Gastroesophageal sphincter (tissue), 3 donors: ENCODE data around the gene FGFR1OP2.

ENCODE experiments used
- CTCF ChIP-seq, 4 experiments: fragments of 200-600 bp in 2 of 4; fragments of 450-650 bp in 2 of 4; sonication (generic) in 1 of 4; IDR thresholded peaks; one replicate each; pipeline ENCODE4 v1.5.1; 2017 to 2019; ENCODE audit warnings: antibody characterized with exemption in 4 of 4, mild to moderate bottlenecking in 2 of 4, moderate library complexity in 2 of 4
- EP300 ChIP-seq: sonication (generic); formaldehyde crosslinking; IDR thresholded peaks from one replicate; pipeline ENCODE4 v1.6.1; 2017; ENCODE audit warnings: antibody characterized with exemption, mild to moderate bottlenecking
- POLR2A ChIP-seq, 2 donors: fragments of 450-650 bp; IDR thresholded peaks; one replicate each; pipeline ENCODE4 v1.6.1; 2017; ENCODE audit warnings: antibody characterized with exemption in 2 of 2, mild to moderate bottlenecking in 2 of 2, moderate library complexity in 1 of 2

- TF ChIP-seq CTCF (IDR thresholded peaks at IDR 0.05) (no peak), POLR2A (IDR thresholded peaks at IDR 0.05) (no peak), EP300 (no peak)
These were observed 65.4 kb downstream of the FGFR1OP2 start for GRCh38 chr12:27003421-27004381.
